ENCODE results near the gene CCL1. TPM values are rescaled to one million over a fixed set of nuclear protein-coding genes. Genes with fewer than 3 reads are reported as not detected.

The CCL1 gene
- total and polyA plus RNA-seq, 2 donors (not counting 1 experiment from before 2014, with no cell fraction given) = not detected

GRCh38 chr17:34366529-34367107, 3.6 kb upstream of the CCL1 start:
- no peak overlapping the region for H2AFZ ChIP-seq (ENCODE audit: insufficient read depth, low read depth, low read length, poor library complexity, severe bottlenecking)
- Mint-ChIP-seq H3K27ac (no peak overlapping the region), H3K27me3 (peaks cover 27% of the 10 kb centered on the region), H3K4me1 (peaks cover 21% of the 10 kb centered on the region), H3K4me3 (no peak overlapping the region), H3K9me3 (ENCODE audit: insufficient read depth) (no peaks in the 10 kb centered on the region)
- H4K20me1 ChIP-seq (ENCODE audit: control insufficient read depth, insufficient read depth, low read length, poor library complexity, severe bottlenecking) = no peaks in the 10 kb centered on the region
- intact Hi-C loops (cut with micrococcal nuclease) = no loop called here
- ATAC-seq (ENCODE audit: low read depth) (no peak), DNase-seq (no peak)
- ChIA-PET CTCF (interaction anchor here (0.9 kb wide), 1 partner anchor 166 kb away, joined by 4 read pairs; no protein-coding TSS in a partner anchor), POLR2A (no interaction called here)
- H3K4me2 ChIP-seq (replicated peaks; ENCODE audit: low read depth, low read length, poor library complexity, severe bottlenecking) = no peak overlapping the region
- H3K27ac ChIP-seq (ENCODE audit: low read length in 2 of 2) = no peak overlapping the region
- H3K9ac ChIP-seq (ENCODE audit: low read length) = no peak overlapping the region
- no peaks in the 10 kb centered on the region for H3K9me3 ChIP-seq (ENCODE audit: control extremely low read depth in 1 of 3, control insufficient read depth in 2 of 3, insufficient read depth in 1 of 3, low read length in 2 of 3)
- H3K4me3 ChIP-seq (ENCODE audit: control extremely low read depth in 1 of 5, extremely low read depth in 1 of 5, insufficient read depth in 1 of 5, low read depth in 2 of 5, low read length in 4 of 5) = no peak overlapping the region
- 79% methylated on average over 3 of the region's 4 CpGs for WGBS (ENCODE audit: insufficient coverage)
- TF ChIP-seq EZH2 (IDR thresholded peaks at IDR 0.05; ENCODE audit: borderline replicate concordance, insufficient read depth, low read depth, low read length, poor library complexity, severe bottlenecking) = no peak
- no peak for TF ChIP-seq CTCF (IDR thresholded peaks at IDR 0.05)
- H3K79me2 ChIP-seq (ENCODE audit: control insufficient read depth, insufficient read depth, low read length) = no peaks in the 10 kb centered on the region
- peaks cover 0 to 18% (median 3%) of the 10 kb centered on the region in 4 experiments for H3K27me3 ChIP-seq (replicated peaks in 1 of 4; ENCODE audit: control extremely low read depth in 1 of 4, control insufficient read depth in 3 of 4, insufficient read depth in 4 of 4, low read length in 3 of 4)
- H3K4me1 ChIP-seq (ENCODE audit: control insufficient read depth in 2 of 2, insufficient read depth in 2 of 2, low read length in 2 of 2) = peaks cover 10 to 14% of the 10 kb centered on the region in 2 donors
- H3K36me3 ChIP-seq (replicated peaks in 1 of 2; ENCODE audit: control extremely low read depth in 1 of 2, control insufficient read depth in 1 of 2, extremely low read depth in 1 of 2, insufficient read depth in 2 of 2, low read length in 1 of 2) = no peaks in the 10 kb centered on the region

- H3K9ac ChIP-seq (ENCODE audit: low read length) = no peak overlapping the region
- Mint-ChIP-seq H3K27ac (no peak overlapping the region), H3K9me3 (ENCODE audit: insufficient read depth) (no peaks in the 10 kb centered on the region), H3K4me1 (peaks cover 15% of the 10 kb centered on the region), H3K27me3 (peaks cover 29% of the 10 kb centered on the region), H3K4me3 (no peak overlapping the region)
- H4K20me1 ChIP-seq (ENCODE audit: control insufficient read depth, insufficient read depth, low read length, poor library complexity, severe bottlenecking) = no peaks in the 10 kb centered on the region
- peaks cover 0 to 18% (median 3%) of the 10 kb centered on the region in 4 experiments for H3K27me3 ChIP-seq (replicated peaks in 1 of 4; ENCODE audit: control extremely low read depth in 1 of 4, control insufficient read depth in 3 of 4, insufficient read depth in 4 of 4, low read length in 3 of 4)
- ATAC-seq (ENCODE audit: low read depth) (no peak), DNase-seq (no peak)
- intact Hi-C loops (cut with micrococcal nuclease) = no loop called here
- POLR2A ChIA-PET = no interaction called here
- peaks cover 10 to 14% of the 10 kb centered on the region in 2 donors for H3K4me1 ChIP-seq (ENCODE audit: control insufficient read depth in 2 of 2, insufficient read depth in 2 of 2, low read length in 2 of 2)
- H3K27ac ChIP-seq (ENCODE audit: low read length in 2 of 2) = no peak overlapping the region
- no peak overlapping the region for H2AFZ ChIP-seq (ENCODE audit: insufficient read depth, low read depth, low read length, poor library complexity, severe bottlenecking)
- no peaks in the 10 kb centered on the region for H3K9me3 ChIP-seq (ENCODE audit: control extremely low read depth in 1 of 3, control insufficient read depth in 2 of 3, insufficient read depth in 1 of 3, low read length in 2 of 3)
- TF ChIP-seq EZH2 (IDR thresholded peaks at IDR 0.05; ENCODE audit: borderline replicate concordance, insufficient read depth, low read depth, low read length, poor library complexity, severe bottlenecking) = no peak
- TF ChIP-seq CTCF (IDR thresholded peaks at IDR 0.05) = no peak
- H3K4me3 ChIP-seq (ENCODE audit: control extremely low read depth in 1 of 5, extremely low read depth in 1 of 5, insufficient read depth in 1 of 5, low read depth in 2 of 5, low read length in 4 of 5) = no peak overlapping the region
- no CpG with 5 or more reads among the region's 1 CpG for WGBS (ENCODE audit: insufficient coverage)
- CTCF ChIA-PET = no interaction called here
- no peak overlapping the region for H3K4me2 ChIP-seq (replicated peaks; ENCODE audit: low read depth, low read length, poor library complexity, severe bottlenecking)
- H3K36me3 ChIP-seq (replicated peaks in 1 of 2; ENCODE audit: control extremely low read depth in 1 of 2, control insufficient read depth in 1 of 2, extremely low read depth in 1 of 2, insufficient read depth in 2 of 2, low read length in 1 of 2) = no peaks in the 10 kb centered on the region
- H3K79me2 ChIP-seq (ENCODE audit: control insufficient read depth, insufficient read depth, low read length) = no peaks in the 10 kb centered on the region
These were observed 3.0 kb upstream of the CCL1 start for GRCh38 chr17:34366010-34366409.

Data from B cell (primary cell).